HCT116 (cell line): Measurements from ENCODE around the gene STIM2. TPM values are rescaled to one million over a fixed set of nuclear protein-coding genes. Genes with fewer than 3 reads are reported as not detected.

ENCODE experiments used
- ATAC-seq: fragments of 200-7000 bp; cut with Tn5 transposase; 2 replicates; pipeline ENCODE4 v1.9.1; 2020; ENCODE audit warnings: mild to moderate bottlenecking, moderate library complexity
- BruUV-seq: library from RNA; stranded (reverse); fragments of 400-500 nt; replicated peaks from 2 replicates; lab custom pipeline; 2021; lab: Mats Ljungman, UMichigan
- CTCF ChIA-PET: fragments of 300-600 bp; sonication (Branson Sonifier 250); formaldehyde crosslinking; loops from one replicate; lab custom pipeline; 2021; ENCODE audit warnings: antibody characterized with exemption; lab: Charles Lee
- POLR2A ChIA-PET: fragments of 300-600, 350-600 bp; sonication (Branson Sonifier 250); formaldehyde crosslinking; loops from one replicate; lab custom pipeline; 2021; ENCODE audit warnings: antibody characterized with exemption; lab: Charles Lee
- RAD21 ChIA-PET, 2 experiments: fragments of 300-600 bp; sonication (Branson Sonifier 250); formaldehyde crosslinking; loops; one replicate each; lab custom pipeline; 2023; ENCODE audit warnings: low total read pairs in 2 of 2; ENCODE audit not compliant: uncharacterized antibody in 2 of 2, unreplicated experiment in 2 of 2, low non-redundant PET in 1 of 2; lab: Charles Lee
- DNase-seq: peaks from one replicate; pipeline ENCODE4 v3.0.0-alpha.2; 2010; ENCODE audit warnings: low read depth, low spot score
- H2AFZ ChIP-seq: fragments of 200-600 bp; shearing (Covaris generic), sonication (generic); 2 replicates; pipeline ENCODE4 v1.6.1; 2017; ENCODE audit warnings: low read depth, mixed run types, mixed read lengths, antibody characterized with exemption, low read length; ENCODE audit not compliant: poor library complexity, severe bottlenecking
- H3K27ac ChIP-seq: 2 replicates; pipeline ENCODE4 v1.5.1; 2012; ENCODE audit warnings: low read depth, low read length
- H3K27me3 ChIP-seq: fragments of 200-600 bp; sonication (generic); 2 replicates; pipeline ENCODE4 v1.6.1; 2016; ENCODE audit warnings: mixed run types, low read length, mixed read lengths; ENCODE audit not compliant: insufficient read depth
- H3K36me3 ChIP-seq, 2 experiments: fragments of 200-500 bp in 1 of 2; fragments of 200-600 bp in 1 of 2; sonication (Bioruptor generic) in 1 of 2; sonication (generic) in 1 of 2; 2 replicates each; pipeline versions ENCODE4 v1.5.1 to v1.6.1; 2014 to 2016; ENCODE audit warnings: low read length in 2 of 2, inconsistent platforms in 1 of 2, mixed read lengths in 1 of 2, mixed run types in 1 of 2; ENCODE audit not compliant: insufficient read depth in 2 of 2, control insufficient read depth in 1 of 2
- H3K4me1 ChIP-seq, 2 experiments: fragments of 200-600 bp in 1 of 2; sonication (generic) in 1 of 2; 2 replicates each; pipeline versions ENCODE4 v1.5.1 to v1.6.1; 2012 to 2017; ENCODE audit warnings: low read length in 2 of 2, inconsistent platforms in 1 of 2, mild to moderate bottlenecking in 1 of 2, mixed read lengths in 1 of 2, mixed run types in 1 of 2, moderate library complexity in 1 of 2; ENCODE audit not compliant: insufficient read depth in 2 of 2, control insufficient read depth in 1 of 2
- H3K4me2 ChIP-seq: fragments of 200-600 bp; sonication (generic); 2 replicates; pipeline ENCODE4 v1.6.1; 2017; ENCODE audit warnings: mixed run types, low read length, mixed read lengths
- H3K4me3 ChIP-seq, 2 experiments: fragments of 200-600 bp in 1 of 2; sonication (generic) in 1 of 2; replicated peaks in 1 of 2; 2 replicates each; pipeline ENCODE4 v1.5.1; 2011 to 2016; ENCODE audit warnings: low read length in 2 of 2, control low read depth in 1 of 2, low read depth in 1 of 2, mild to moderate bottlenecking in 1 of 2, mixed read lengths in 1 of 2, mixed run types in 1 of 2
- H3K79me2 ChIP-seq: fragments of 200-600 bp; sonication (generic); 2 replicates; pipeline ENCODE4 v1.6.1; 2017; ENCODE audit warnings: mild to moderate bottlenecking, mixed run types, low read length, moderate library complexity, mixed read lengths; ENCODE audit not compliant: insufficient read depth
- H3K9ac ChIP-seq: fragments of 200-600 bp; sonication (generic); 2 replicates; pipeline ENCODE4 v1.6.1; 2016; ENCODE audit warnings: low read length, mixed read lengths
- H3K9me2 ChIP-seq: fragments of 200-600 bp; sonication (generic), shearing (Covaris generic); 2 replicates; pipeline ENCODE4 v1.6.1; 2017; ENCODE audit warnings: mixed run types, mild to moderate bottlenecking, moderate library complexity; ENCODE audit not compliant: insufficient read depth
- H3K9me3 ChIP-seq, 2 experiments: fragments of 200-500 bp in 1 of 2; fragments of 200-600 bp in 1 of 2; sonication (Bioruptor generic) in 1 of 2; sonication (generic) in 1 of 2; 2 replicates each; pipeline ENCODE4 v1.6.1; 2014 to 2017; ENCODE audit warnings: low read length in 2 of 2, mixed read lengths in 2 of 2, inconsistent platforms in 1 of 2, low read depth in 1 of 2, mild to moderate bottlenecking in 1 of 2, mixed run types in 1 of 2, moderate library complexity in 1 of 2; ENCODE audit not compliant: control insufficient read depth in 1 of 2, insufficient read depth in 1 of 2
- H4K20me1 ChIP-seq: fragments of 200-600 bp; sonication (generic), shearing (Covaris generic); 2 replicates; pipeline ENCODE4 v1.6.1; 2017; ENCODE audit warnings: mixed run types, mild to moderate bottlenecking, moderate library complexity; ENCODE audit not compliant: insufficient read depth
- CTCF ChIP-seq, 3 experiments: fragments of 200-600 bp in 1 of 3; sonication (generic) in 1 of 3; IDR thresholded peaks in 2 of 3; conservative IDR thresholded peaks in 1 of 3; 2 replicates each; pipeline ENCODE4 v1.5.1; 2012 to 2017; ENCODE audit warnings: low read depth in 2 of 3, low read length in 2 of 3, antibody characterized with exemption in 1 of 3, borderline replicate concordance in 1 of 3, control low read depth in 1 of 3, mild to moderate bottlenecking in 1 of 3, mixed read lengths in 1 of 3, mixed run types in 1 of 3, moderate library complexity in 1 of 3; ENCODE audit not compliant: insufficient read depth in 1 of 3
- ELF1 ChIP-seq: IDR thresholded peaks from 2 replicates; pipeline ENCODE4 v1.6.1; 2012; ENCODE audit warnings: low read depth, borderline replicate concordance
- JUND ChIP-seq: IDR thresholded peaks from 2 replicates; pipeline ENCODE4 v1.6.1; 2012
- MAX ChIP-seq: IDR thresholded peaks from 2 replicates; pipeline ENCODE4 v1.6.1; 2012
- POLR2AphosphoS5 ChIP-seq: IDR thresholded peaks from 2 replicates; pipeline ENCODE4 v1.6.1; 2011; ENCODE audit warnings: mild to moderate bottlenecking, low read depth, low read length, moderate library complexity
- SIN3A ChIP-seq: IDR thresholded peaks from 2 replicates; pipeline ENCODE4 v1.6.1; 2012; ENCODE audit warnings: low read depth
- SP1 ChIP-seq: IDR thresholded peaks from 2 replicates; pipeline ENCODE4 v1.6.1; 2012; ENCODE audit warnings: low read depth
- ZBTB33 ChIP-seq: IDR thresholded peaks from 2 replicates; pipeline ENCODE4 v1.6.1; 2011; ENCODE audit warnings: mild to moderate bottlenecking, low read length, moderate library complexity; ENCODE audit not compliant: insufficient replicate concordance; ENCODE audit errors: extremely low read depth
- ZNF274 ChIP-seq: fragments of 200-500 bp; sonication (Bioruptor generic); IDR thresholded peaks from 2 replicates; pipeline ENCODE4 v1.6.1; 2014; ENCODE audit warnings: mild to moderate bottlenecking, low read depth, low read length, inconsistent platforms
- intact Hi-C: fragments of 100-400 bp; cut with micrococcal nuclease; formaldehyde crosslinking; loops from 2 replicates; pipeline ENCODE4 v1.10.0; 2022
- total RNA-seq: library from RNA; stranded (reverse); gene quantifications from one replicate; pipeline ENCODE4 v1.2.1, GENCODE V29; 2021; ENCODE audit not compliant: unreplicated experiment

Gene STIM2
- total RNA-seq, 1 experiment from 2014 or later = 65.9 TPM

GRCh38 chr4:26821677-26822503 is 38.8 kb upstream of the STIM2 start:
- Histone ChIP-seq H3K9me3 (no peaks in the 10 kb centered on the region), H3K27me3 (no peaks in the 10 kb centered on the region), H3K4me3 (no peak overlapping the region), H4K20me1 (no peaks in the 10 kb centered on the region), H3K27ac (no peak overlapping the region), H3K36me3 (no peaks in the 10 kb centered on the region), H3K79me2 (no peaks in the 10 kb centered on the region), H3K4me2 (no peak overlapping the region), H3K9ac (no peak overlapping the region), H3K9me2 (no peaks in the 10 kb centered on the region), H3K4me1 (peaks cover 0 to 7% of the 10 kb centered on the region in 2 experiments; a peak in 1 of 4 replicates), H2AFZ (no peak overlapping the region)
- ChIA-PET POLR2A (no interaction called here), CTCF (no interaction called here), RAD21 (no interaction called here)
- intact Hi-C loops = no loop called here
- no TSS peak for BruUV-seq
- TF ChIP-seq MAX (no peak), ZNF274 (no peak), CTCF (IDR thresholded peaks at IDR 0.05 in 2 of 3, conservative IDR thresholded peaks at IDR 0.05 in 1 of 3; ENCODE audit: borderline replicate concordance in 1 of 3, insufficient read depth in 1 of 3, low read depth in 2 of 3, low read length in 2 of 3) (peak in 2 of 3 experiments; percentile 24 to 27; a peak in 1 of 6 replicates), ELF1 (no peak)
- DNase-seq (peak; percentile 4), ATAC-seq (peak; percentile 54; the same call in 1 of the 2 replicates)

GRCh38 chr4:26822546-26822945 is 38.1 kb upstream of the STIM2 start:
- intact Hi-C loops = no loop called here
- CTCF ChIA-PET = no interaction called here
- Histone ChIP-seq H3K4me1 (peaks cover 0 to 7% of the 10 kb centered on the region in 2 experiments; a peak in 1 of 4 replicates), H3K4me2 (no peak overlapping the region), H3K36me3 (no peaks in the 10 kb centered on the region), H3K9me3 (no peaks in the 10 kb centered on the region), H3K79me2 (no peaks in the 10 kb centered on the region), H3K9ac (no peak overlapping the region), H2AFZ (no peak overlapping the region), H4K20me1 (no peaks in the 10 kb centered on the region), H3K27ac (no peak overlapping the region), H3K9me2 (no peaks in the 10 kb centered on the region), H3K27me3 (no peaks in the 10 kb centered on the region), H3K4me3 (no peak overlapping the region)
- RAD21 ChIA-PET = no interaction called here
- no TSS peak for BruUV-seq
- DNase-seq = no peak
- no peak for ATAC-seq
- no peak for TF ChIP-seq ZBTB33
- TF ChIP-seq SIN3A = no peak
- TF ChIP-seq ELF1 = no peak
- TF ChIP-seq POLR2AphosphoS5 = no peak
- no peak for TF ChIP-seq CTCF (IDR thresholded peaks at IDR 0.05 in 2 of 3, conservative IDR thresholded peaks at IDR 0.05 in 1 of 3; ENCODE audit: borderline replicate concordance in 1 of 3, insufficient read depth in 1 of 3, low read depth in 2 of 3, low read length in 2 of 3)
- no peak for TF ChIP-seq SP1
- TF ChIP-seq JUND = no peak
- POLR2A ChIA-PET = no interaction called here
